Liver (tissue), 9 donors: ENCODE data around the gene CHST6. TPM values are rescaled to one million over a fixed set of nuclear protein-coding genes. Genes with fewer than 3 reads are reported as not detected.

Experiments
- DNase-seq: peaks from one replicate; pipeline ENCODE4 v3.0.0-alpha.2; 2017; ENCODE audit warnings: low spot score
- H3K27ac ChIP-seq, 2 donors: one replicate each; pipeline ENCODE4 v1.7.0; 2013; ENCODE audit warnings: inconsistent platforms in 2 of 2, low read length in 2 of 2, control low read depth in 1 of 2, low read depth in 1 of 2, mild to moderate bottlenecking in 1 of 2
- H3K27me3 ChIP-seq, 4 donors: one replicate each; pipeline versions ENCODE4 v1.6.1 to v1.7.0; 2013; ENCODE audit warnings: low read length in 3 of 4, inconsistent platforms in 1 of 4, mild to moderate bottlenecking in 1 of 4, moderate library complexity in 1 of 4; ENCODE audit not compliant: control insufficient read depth in 4 of 4, insufficient read depth in 4 of 4
- H3K36me3 ChIP-seq, 4 donors: one replicate each; pipeline versions ENCODE4 v1.6.1 to v1.7.0; 2013; ENCODE audit warnings: low read length in 3 of 4, mild to moderate bottlenecking in 3 of 4, low read depth in 1 of 4, moderate library complexity in 1 of 4; ENCODE audit not compliant: control insufficient read depth in 4 of 4, insufficient read depth in 3 of 4
- H3K4me1 ChIP-seq, 4 donors: one replicate each; pipeline versions ENCODE4 v1.6.1 to v1.7.0; 2013; ENCODE audit warnings: low read length in 3 of 4, mild to moderate bottlenecking in 3 of 4, moderate library complexity in 1 of 4; ENCODE audit not compliant: control insufficient read depth in 4 of 4, insufficient read depth in 4 of 4
- H3K4me3 ChIP-seq, 3 donors: one replicate each; pipeline versions ENCODE4 v1.6.1 to v1.7.0; 2013; ENCODE audit warnings: low read length in 3 of 3, control low read depth in 1 of 3, low read depth in 1 of 3, mild to moderate bottlenecking in 1 of 3
- H3K9ac ChIP-seq, 2 donors: one replicate each; pipeline ENCODE4 v1.7.0; 2013; ENCODE audit warnings: low read length in 2 of 2, mild to moderate bottlenecking in 2 of 2, moderate library complexity in 2 of 2, control low read depth in 1 of 2, low read depth in 1 of 2
- H3K9me3 ChIP-seq, 4 donors: one replicate each; pipeline versions ENCODE4 v1.6.1 to v1.7.0; 2013; ENCODE audit warnings: low read length in 3 of 4; ENCODE audit not compliant: control insufficient read depth in 4 of 4
- EGR1 ChIP-seq, 2 donors: IDR thresholded peaks; 2 replicates each; pipeline ENCODE4 v1.6.1; 2016 to 2018; ENCODE audit warnings: antibody characterized with exemption in 2 of 2, low read depth in 2 of 2
- FOXA1 ChIP-seq: IDR thresholded peaks from 2 replicates; pipeline ENCODE4 v1.6.1; 2016; ENCODE audit warnings: antibody characterized with exemption
- FOXA2 ChIP-seq: IDR thresholded peaks from 2 replicates; pipeline ENCODE4 v1.6.1; 2016; ENCODE audit warnings: antibody characterized with exemption
- GABPA ChIP-seq, 2 donors: IDR thresholded peaks in 1 of 2; conservative IDR thresholded peaks in 1 of 2; 2 replicates each; pipeline ENCODE4 v1.6.1; 2016; ENCODE audit warnings: antibody characterized with exemption in 2 of 2, mild to moderate bottlenecking in 1 of 2, moderate library complexity in 1 of 2
- HNF4A ChIP-seq, 2 donors: conservative IDR thresholded peaks; 2 replicates each; pipeline ENCODE4 v1.6.1; 2016; ENCODE audit warnings: antibody characterized with exemption in 2 of 2, mild to moderate bottlenecking in 2 of 2
- HNF4G ChIP-seq: IDR thresholded peaks from 2 replicates; pipeline ENCODE4 v1.6.1; 2016; ENCODE audit warnings: antibody characterized with exemption
- JUND ChIP-seq, 2 donors: IDR thresholded peaks; 2 replicates each; pipeline ENCODE4 v1.6.1; 2016; ENCODE audit warnings: antibody characterized with exemption in 2 of 2
- NR2F2 ChIP-seq: IDR thresholded peaks from 2 replicates; pipeline ENCODE4 v1.6.1; 2016; ENCODE audit warnings: antibody characterized with exemption
- RAD21 ChIP-seq, 2 donors: IDR thresholded peaks; 2 replicates each; pipeline ENCODE4 v1.6.1; 2016; ENCODE audit warnings: antibody characterized with exemption in 2 of 2, mild to moderate bottlenecking in 2 of 2
- RXRA ChIP-seq, 2 donors: IDR thresholded peaks; 2 replicates each; pipeline ENCODE4 v1.6.1; 2017 to 2018; ENCODE audit warnings: antibody characterized with exemption in 2 of 2, mild to moderate bottlenecking in 1 of 2
- SP1 ChIP-seq: IDR thresholded peaks from 2 replicates; pipeline ENCODE4 v1.6.1; 2018; ENCODE audit warnings: antibody characterized with exemption, mild to moderate bottlenecking
- TAF1 ChIP-seq: conservative IDR thresholded peaks from 2 replicates; pipeline ENCODE4 v1.6.1; 2016; ENCODE audit warnings: antibody characterized with exemption, mild to moderate bottlenecking
- YY1 ChIP-seq: IDR thresholded peaks from 2 replicates; pipeline ENCODE4 v1.6.1; 2016; ENCODE audit warnings: antibody characterized with exemption, mild to moderate bottlenecking
- WGBS: extraction: QIAGEN DNeasy Blood & Tissue Kit; methylation state at CpG from one replicate; pipeline ENCODE4 v1.1.7; 2013; 5-methylcytosine and 5-hydroxymethylcytosine counted together
- polyA plus RNA-seq, 2 donors: library from polyadenylated mRNA; stranded (reverse) in 1 of 2; unstranded in 1 of 2; fragments of 200-250 nt in 1 of 2; fragments of >200 nt in 1 of 2; fragmentation: Nextera tagmentation in 1 of 2; extraction: Ambion mirVana in 1 of 2; gene quantifications; one replicate each; pipeline versions ENCODE4 v1.2.1 to v1.2.3, GENCODE V29; 2013 to 2015
- total RNA-seq, 2 donors: library from RNA; depleted of rRNA; stranded (reverse); fragments of >200 nt; gene quantifications; one replicate each; pipeline ENCODE4 v1.2.3, GENCODE V29; 2014
- TF ChIP-seq, protein P1 (sequence below): IDR thresholded peaks from 2 replicates; pipeline ENCODE4 v1.6.1; 2016; ENCODE audit warnings: antibody characterized with exemption
- TF ChIP-seq, protein P2 (sequence below): IDR thresholded peaks from 2 replicates; pipeline ENCODE4 v1.6.1; 2016; ENCODE audit warnings: antibody characterized with exemption
- TF ChIP-seq, protein P3 (sequence below): IDR thresholded peaks from 2 replicates; pipeline ENCODE4 v1.6.1; 2016; ENCODE audit warnings: antibody characterized with exemption, mild to moderate bottlenecking
- TF ChIP-seq, protein P4 (sequence below): fragments of 150-350 bp; IDR thresholded peaks from 2 replicates; pipeline ENCODE4 v1.5.1; 2017; ENCODE audit warnings: improper control_type of control experiment, low read depth, low read length; ENCODE audit not compliant: missing input control
- TF ChIP-seq, protein P5 (sequence below): IDR thresholded peaks from 2 replicates; pipeline ENCODE4 v1.6.1; 2016; ENCODE audit warnings: antibody characterized with exemption
- donor health status: healthy.
- donor health status: healthy.
- donor health status: healthy.
- donor health status: healthy.
- donor health status: healthy.

CHST6 gene
- total and polyA plus RNA-seq, 4 donors = under 0.01 to 0.17 TPM; not detected in 2

DNA sequence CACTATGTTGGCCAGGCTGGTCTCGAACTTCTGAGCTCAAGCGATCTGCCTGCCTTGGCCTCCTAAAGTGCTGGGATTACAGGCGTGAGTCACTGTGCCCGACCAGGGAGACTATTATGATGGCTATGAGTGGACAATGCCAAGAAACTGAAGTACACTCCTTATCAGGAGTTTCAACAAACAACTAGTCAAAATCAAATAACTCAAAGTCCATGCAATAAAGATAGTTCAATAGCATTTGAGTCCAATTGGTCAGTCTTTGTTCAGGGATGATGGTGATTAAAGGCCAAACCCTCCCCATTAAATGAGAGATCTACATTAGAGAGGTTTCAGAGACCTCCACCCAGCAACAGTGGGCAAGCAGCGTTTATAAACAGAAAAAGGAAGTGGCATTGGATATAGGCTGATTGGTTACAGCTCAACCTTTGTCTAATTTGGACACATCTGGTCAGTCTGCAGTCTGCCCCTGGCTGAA, 32.6 kb upstream of the CHST6 start:
- Histone ChIP-seq H3K36me3 (no peaks in the 10 kb centered on the region), H3K27ac (peak overlapping the region; percentile 36 to 41), H3K9me3 (no peaks in the 10 kb centered on the region), H3K4me1 (peaks cover 0 to 11% (median 8%) of the 10 kb centered on the region in 4 donors), H3K4me3 (no peak overlapping the region), H3K27me3 (no peaks in the 10 kb centered on the region), H3K9ac (no peak overlapping the region)
- TF ChIP-seq GABPA (IDR thresholded peaks at IDR 0.05 in 1 of 2, conservative IDR thresholded peaks at IDR 0.05 in 1 of 2) (peak in 1 of 2 donors; percentile 3), HNF4G (peak; percentile 96), RXRA (IDR thresholded peaks at IDR 0.05) (peak; percentile 87 to 91), YY1 (peak; percentile 77), FOXA1 (peak; percentile 75), RAD21 (IDR thresholded peaks at IDR 0.05) (no peak), HNF4A (conservative IDR thresholded peaks at IDR 0.05) (peak; percentile 99), FOXA2 (peak; percentile 71), EGR1 (IDR thresholded peaks at IDR 0.05; ENCODE audit: low read depth in 2 of 2) (no peak), JUND (IDR thresholded peaks at IDR 0.05) (peak; percentile 96 to 99), NR2F2 (no peak), TAF1 (no peak), SP1 (peak; percentile 96)
- TF ChIP-seq, protein P1, sequence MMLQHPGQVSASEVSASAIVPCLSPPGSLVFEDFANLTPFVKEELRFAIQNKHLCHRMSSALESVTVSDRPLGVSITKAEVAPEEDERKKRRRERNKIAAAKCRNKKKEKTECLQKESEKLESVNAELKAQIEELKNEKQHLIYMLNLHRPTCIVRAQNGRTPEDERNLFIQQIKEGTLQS = peak; percentile 85
- TF ChIP-seq, protein P2, sequence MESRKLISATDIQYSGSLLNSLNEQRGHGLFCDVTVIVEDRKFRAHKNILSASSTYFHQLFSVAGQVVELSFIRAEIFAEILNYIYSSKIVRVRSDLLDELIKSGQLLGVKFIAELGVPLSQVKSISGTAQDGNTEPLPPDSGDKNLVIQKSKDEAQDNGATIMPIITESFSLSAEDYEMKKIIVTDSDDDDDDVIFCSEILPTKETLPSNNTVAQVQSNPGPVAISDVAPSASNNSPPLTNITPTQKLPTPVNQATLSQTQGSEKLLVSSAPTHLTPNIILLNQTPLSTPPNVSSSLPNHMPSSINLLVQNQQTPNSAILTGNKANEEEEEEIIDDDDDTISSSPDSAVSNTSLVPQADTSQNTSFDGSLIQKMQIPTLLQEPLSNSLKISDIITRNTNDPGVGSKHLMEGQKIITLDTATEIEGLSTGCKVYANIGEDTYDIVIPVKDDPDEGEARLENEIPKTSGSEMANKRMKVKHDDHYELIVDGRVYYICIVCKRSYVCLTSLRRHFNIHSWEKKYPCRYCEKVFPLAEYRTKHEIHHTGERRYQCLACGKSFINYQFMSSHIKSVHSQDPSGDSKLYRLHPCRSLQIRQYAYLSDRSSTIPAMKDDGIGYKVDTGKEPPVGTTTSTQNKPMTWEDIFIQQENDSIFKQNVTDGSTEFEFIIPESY = no peak
- TF ChIP-seq, protein P3, sequence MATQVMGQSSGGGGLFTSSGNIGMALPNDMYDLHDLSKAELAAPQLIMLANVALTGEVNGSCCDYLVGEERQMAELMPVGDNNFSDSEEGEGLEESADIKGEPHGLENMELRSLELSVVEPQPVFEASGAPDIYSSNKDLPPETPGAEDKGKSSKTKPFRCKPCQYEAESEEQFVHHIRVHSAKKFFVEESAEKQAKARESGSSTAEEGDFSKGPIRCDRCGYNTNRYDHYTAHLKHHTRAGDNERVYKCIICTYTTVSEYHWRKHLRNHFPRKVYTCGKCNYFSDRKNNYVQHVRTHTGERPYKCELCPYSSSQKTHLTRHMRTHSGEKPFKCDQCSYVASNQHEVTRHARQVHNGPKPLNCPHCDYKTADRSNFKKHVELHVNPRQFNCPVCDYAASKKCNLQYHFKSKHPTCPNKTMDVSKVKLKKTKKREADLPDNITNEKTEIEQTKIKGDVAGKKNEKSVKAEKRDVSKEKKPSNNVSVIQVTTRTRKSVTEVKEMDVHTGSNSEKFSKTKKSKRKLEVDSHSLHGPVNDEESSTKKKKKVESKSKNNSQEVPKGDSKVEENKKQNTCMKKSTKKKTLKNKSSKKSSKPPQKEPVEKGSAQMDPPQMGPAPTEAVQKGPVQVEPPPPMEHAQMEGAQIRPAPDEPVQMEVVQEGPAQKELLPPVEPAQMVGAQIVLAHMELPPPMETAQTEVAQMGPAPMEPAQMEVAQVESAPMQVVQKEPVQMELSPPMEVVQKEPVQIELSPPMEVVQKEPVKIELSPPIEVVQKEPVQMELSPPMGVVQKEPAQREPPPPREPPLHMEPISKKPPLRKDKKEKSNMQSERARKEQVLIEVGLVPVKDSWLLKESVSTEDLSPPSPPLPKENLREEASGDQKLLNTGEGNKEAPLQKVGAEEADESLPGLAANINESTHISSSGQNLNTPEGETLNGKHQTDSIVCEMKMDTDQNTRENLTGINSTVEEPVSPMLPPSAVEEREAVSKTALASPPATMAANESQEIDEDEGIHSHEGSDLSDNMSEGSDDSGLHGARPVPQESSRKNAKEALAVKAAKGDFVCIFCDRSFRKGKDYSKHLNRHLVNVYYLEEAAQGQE = peak; percentile 77
- TF ChIP-seq, protein P4, sequence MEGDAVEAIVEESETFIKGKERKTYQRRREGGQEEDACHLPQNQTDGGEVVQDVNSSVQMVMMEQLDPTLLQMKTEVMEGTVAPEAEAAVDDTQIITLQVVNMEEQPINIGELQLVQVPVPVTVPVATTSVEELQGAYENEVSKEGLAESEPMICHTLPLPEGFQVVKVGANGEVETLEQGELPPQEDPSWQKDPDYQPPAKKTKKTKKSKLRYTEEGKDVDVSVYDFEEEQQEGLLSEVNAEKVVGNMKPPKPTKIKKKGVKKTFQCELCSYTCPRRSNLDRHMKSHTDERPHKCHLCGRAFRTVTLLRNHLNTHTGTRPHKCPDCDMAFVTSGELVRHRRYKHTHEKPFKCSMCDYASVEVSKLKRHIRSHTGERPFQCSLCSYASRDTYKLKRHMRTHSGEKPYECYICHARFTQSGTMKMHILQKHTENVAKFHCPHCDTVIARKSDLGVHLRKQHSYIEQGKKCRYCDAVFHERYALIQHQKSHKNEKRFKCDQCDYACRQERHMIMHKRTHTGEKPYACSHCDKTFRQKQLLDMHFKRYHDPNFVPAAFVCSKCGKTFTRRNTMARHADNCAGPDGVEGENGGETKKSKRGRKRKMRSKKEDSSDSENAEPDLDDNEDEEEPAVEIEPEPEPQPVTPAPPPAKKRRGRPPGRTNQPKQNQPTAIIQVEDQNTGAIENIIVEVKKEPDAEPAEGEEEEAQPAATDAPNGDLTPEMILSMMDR = no peak
- TF ChIP-seq, protein P5, sequence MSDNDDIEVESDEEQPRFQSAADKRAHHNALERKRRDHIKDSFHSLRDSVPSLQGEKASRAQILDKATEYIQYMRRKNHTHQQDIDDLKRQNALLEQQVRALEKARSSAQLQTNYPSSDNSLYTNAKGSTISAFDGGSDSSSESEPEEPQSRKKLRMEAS = no peak
- DNase-seq = no peak
- 32% methylated on average over 5 of the region's 5 CpGs for WGBS
